CD14-positive monocyte (primary cell): Measurements from ENCODE around the gene SLC22A3. TPM values are rescaled to one million over a fixed set of nuclear protein-coding genes. Genes with fewer than 3 reads are reported as not detected.

Source experiments
- DNase-seq, 3 donors: peaks; one replicate each; pipeline ENCODE4 v3.0.0-alpha.2; 2011 to 2022
- H2AFZ ChIP-seq: 2 replicates; pipeline ENCODE4 v1.6.0; 2012; ENCODE audit warnings: mild to moderate bottlenecking, low read depth, low read length, inconsistent platforms; ENCODE audit not compliant: insufficient read depth, poor library complexity, severe bottlenecking
- H3K27ac ChIP-seq, 2 donors: 1 replicate in 1 of 2; 2 replicates in 1 of 2; pipeline ENCODE4 v1.5.1; 2012 to 2013; ENCODE audit warnings: low read length in 2 of 2, control low read depth in 1 of 2, inconsistent platforms in 1 of 2, low read depth in 1 of 2, mild to moderate bottlenecking in 1 of 2
- H3K27me3 ChIP-seq, 2 donors: one replicate each; pipeline versions ENCODE4 v1.6.0 to v1.6.1; 2011 to 2013; ENCODE audit warnings: low read length in 2 of 2; ENCODE audit not compliant: control insufficient read depth in 2 of 2, insufficient read depth in 2 of 2
- H3K36me3 ChIP-seq, 2 donors: replicated peaks in 1 of 2; 1 replicate in 1 of 2; 2 replicates in 1 of 2; pipeline versions ENCODE4 v1.5.1 to v1.6.1; 2012 to 2013; ENCODE audit warnings: low read length in 2 of 2, control low read depth in 1 of 2, inconsistent platforms in 1 of 2, mild to moderate bottlenecking in 1 of 2; ENCODE audit not compliant: insufficient read depth in 2 of 2, control insufficient read depth in 1 of 2
- H3K4me1 ChIP-seq, 2 donors: 1 replicate in 1 of 2; 2 replicates in 1 of 2; pipeline versions ENCODE4 v1.5.1 to v1.6.1; 2012 to 2013; ENCODE audit warnings: low read length in 2 of 2, control low read depth in 1 of 2, inconsistent platforms in 1 of 2, mild to moderate bottlenecking in 1 of 2, moderate library complexity in 1 of 2; ENCODE audit not compliant: insufficient read depth in 2 of 2, control insufficient read depth in 1 of 2
- H3K4me2 ChIP-seq: replicated peaks from 2 replicates; pipeline ENCODE3; 2012; ENCODE audit warnings: low read length, moderate library complexity, mild to moderate bottlenecking; ENCODE audit not compliant: poor library complexity, severe bottlenecking; ENCODE audit errors: extremely low read depth
- H3K4me3 ChIP-seq, 3 experiments: fragments of 200-600 bp in 1 of 3; sonication (generic) in 1 of 3; replicated peaks in 1 of 3; 1 replicate in 2 of 3; 2 replicates in 1 of 3; pipeline ENCODE4 v1.5.1; 2011 to 2013; ENCODE audit warnings: low read length in 3 of 3, mild to moderate bottlenecking in 3 of 3, control low read depth in 2 of 3, low read depth in 2 of 3, inconsistent platforms in 1 of 3, moderate library complexity in 1 of 3
- H3K79me2 ChIP-seq: 2 replicates; pipeline ENCODE4 v1.6.0; 2012; ENCODE audit warnings: mild to moderate bottlenecking, control low read depth, inconsistent platforms, low read length, moderate library complexity; ENCODE audit not compliant: insufficient read depth
- H3K9ac ChIP-seq: 2 replicates; pipeline ENCODE4 v1.6.0; 2017; ENCODE audit warnings: low read length, mild to moderate bottlenecking; ENCODE audit not compliant: insufficient read depth, poor library complexity, severe bottlenecking
- H3K9me3 ChIP-seq, 2 donors: replicated peaks in 1 of 2; 1 replicate in 1 of 2; 2 replicates in 1 of 2; pipeline versions ENCODE4 v1.5.1 to v1.6.1; 2012 to 2013; ENCODE audit warnings: low read length in 2 of 2, control low read depth in 1 of 2; ENCODE audit not compliant: control insufficient read depth in 1 of 2, insufficient read depth in 1 of 2
- H4K20me1 ChIP-seq: 2 replicates; pipeline ENCODE4 v1.6.0; 2012; ENCODE audit warnings: mild to moderate bottlenecking, low read length, control low read depth, moderate library complexity; ENCODE audit not compliant: insufficient read depth
- H3K27ac Mint-ChIP-seq, 7 donors: one replicate each; pipeline ENCODE4 v1.8.0; 2020; ENCODE audit warnings: mild to moderate bottlenecking in 7 of 7, mixed read lengths in 7 of 7, moderate library complexity in 6 of 7, inconsistent platforms in 2 of 7
- H3K27me3 Mint-ChIP-seq, 3 donors: one replicate each; pipeline ENCODE4 v1.8.0; 2021 to 2022; ENCODE audit warnings: low read depth in 3 of 3, mild to moderate bottlenecking in 3 of 3, mixed read lengths in 3 of 3, moderate library complexity in 3 of 3, inconsistent platforms in 1 of 3
- H3K36me3 Mint-ChIP-seq, 2 donors: one replicate each; pipeline ENCODE4 v1.8.0; 2020; ENCODE audit warnings: mixed read lengths in 2 of 2, inconsistent platforms in 1 of 2, mild to moderate bottlenecking in 1 of 2
- H3K4me1 Mint-ChIP-seq: one replicate; pipeline ENCODE4 v1.8.0; 2020; ENCODE audit warnings: mild to moderate bottlenecking, mixed read lengths
- H3K4me3 Mint-ChIP-seq, 2 donors: one replicate each; pipeline ENCODE4 v1.8.0; 2020; ENCODE audit warnings: mild to moderate bottlenecking in 2 of 2, mixed read lengths in 2 of 2, moderate library complexity in 1 of 2
- H3K9me3 Mint-ChIP-seq, 7 donors: one replicate each; pipeline ENCODE4 v1.8.0; 2020 to 2022; ENCODE audit warnings: mixed read lengths in 7 of 7, mild to moderate bottlenecking in 6 of 7, moderate library complexity in 6 of 7, inconsistent platforms in 2 of 7
- WGBS: methylation state at CpG from one replicate; pipeline ENCODE4 v1.1.5; 2013; ENCODE audit warnings: missing lambda C conversion rate; ENCODE audit not compliant: insufficient coverage; 5-methylcytosine and 5-hydroxymethylcytosine counted together
- intact Hi-C, 2 donors: fragments of 100-400 bp; cut with micrococcal nuclease; formaldehyde crosslinking; loops; one replicate each; pipeline versions ENCODE4 v1.15.0 to v1.15.1; 2023
- polyA plus RNA-seq, 3 donors: library from polyadenylated mRNA; depleted of rRNA in 1 of 3; unstranded in 2 of 3; stranded (reverse) in 1 of 3; fragments of 300-500 nt in 2 of 3; fragments of >200 nt in 1 of 3; fragmentation: Illumina TruSeq in 2 of 3; gene quantifications; 1 replicate in 2 of 3; 2 replicates in 1 of 3; pipeline ENCODE4 v1.2.3, GENCODE V29; 2012 to 2021
- TF ChIP-seq, protein P1 (sequence below): fragments of 200-600 bp; IDR thresholded peaks from one replicate; pipeline ENCODE4 v1.8.0; 2022; ENCODE audit warnings: antibody characterized with exemption, mild to moderate bottlenecking

Gene SLC22A3
- polyA plus RNA-seq, 3 donors = not detected

DNA sequence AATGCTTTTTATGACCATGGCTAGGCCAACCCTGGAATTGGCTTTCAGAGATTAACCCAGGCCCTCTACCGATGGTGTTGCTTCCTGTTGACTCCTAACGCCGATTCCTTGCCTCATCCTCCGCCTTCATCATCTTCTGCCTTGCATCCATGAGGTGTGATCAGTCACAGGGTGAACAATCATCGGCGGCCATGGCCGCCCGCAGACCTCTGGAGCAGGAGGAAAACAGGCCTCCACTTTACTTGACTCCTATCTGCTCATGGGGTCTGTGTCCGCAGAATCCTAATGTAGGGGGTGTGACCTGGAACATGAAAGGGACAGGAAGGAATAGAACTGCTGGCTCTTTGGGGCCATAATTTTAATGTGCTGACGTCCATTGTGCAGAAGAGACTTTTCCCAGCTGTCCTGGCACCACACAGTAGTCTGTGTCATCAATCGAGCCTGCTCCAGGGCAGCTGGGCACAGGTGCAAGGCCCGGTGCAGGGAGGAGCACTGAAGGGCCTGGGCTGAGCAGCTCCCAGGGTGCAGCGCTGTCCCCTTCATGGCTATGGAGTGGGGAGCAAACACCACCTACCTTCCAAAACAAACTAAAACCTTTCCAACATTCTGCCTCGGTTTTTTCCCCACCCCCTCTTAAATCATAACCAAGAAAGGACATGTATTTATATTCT lies 8.0 kb downstream of the SLC22A3 start:
- DNase-seq = no peak
- Histone ChIP-seq H3K27me3 (no peaks in the 10 kb centered on the region), H3K9ac (no peak overlapping the region), H2AFZ (no peak overlapping the region), H3K4me1 (no peaks in the 10 kb centered on the region), H3K27ac (no peak overlapping the region), H3K79me2 (no peaks in the 10 kb centered on the region), H3K4me3 (no peak overlapping the region), H3K36me3 (no peaks in the 10 kb centered on the region), H4K20me1 (no peaks in the 10 kb centered on the region), H3K4me2 (no peak overlapping the region), H3K9me3 (no peaks in the 10 kb centered on the region)
- peaks cover 0 to 2% (median 0%) of the 10 kb centered on the region in 7 donors for H3K9me3 Mint-ChIP-seq
- H3K36me3 Mint-ChIP-seq = no peaks in the 10 kb centered on the region
- H3K27me3 Mint-ChIP-seq = peaks cover 5 to 12% (median 12%) of the 10 kb centered on the region in 3 donors
- H3K27ac Mint-ChIP-seq = peak overlapping the region in 2 of 7 donors; percentile 47 to 75
- intact Hi-C loops = no loop called here
- no peak overlapping the region for H3K4me3 Mint-ChIP-seq
- 88% methylated on average over 10 of the region's 14 CpGs for WGBS
- TF ChIP-seq, protein P1, sequence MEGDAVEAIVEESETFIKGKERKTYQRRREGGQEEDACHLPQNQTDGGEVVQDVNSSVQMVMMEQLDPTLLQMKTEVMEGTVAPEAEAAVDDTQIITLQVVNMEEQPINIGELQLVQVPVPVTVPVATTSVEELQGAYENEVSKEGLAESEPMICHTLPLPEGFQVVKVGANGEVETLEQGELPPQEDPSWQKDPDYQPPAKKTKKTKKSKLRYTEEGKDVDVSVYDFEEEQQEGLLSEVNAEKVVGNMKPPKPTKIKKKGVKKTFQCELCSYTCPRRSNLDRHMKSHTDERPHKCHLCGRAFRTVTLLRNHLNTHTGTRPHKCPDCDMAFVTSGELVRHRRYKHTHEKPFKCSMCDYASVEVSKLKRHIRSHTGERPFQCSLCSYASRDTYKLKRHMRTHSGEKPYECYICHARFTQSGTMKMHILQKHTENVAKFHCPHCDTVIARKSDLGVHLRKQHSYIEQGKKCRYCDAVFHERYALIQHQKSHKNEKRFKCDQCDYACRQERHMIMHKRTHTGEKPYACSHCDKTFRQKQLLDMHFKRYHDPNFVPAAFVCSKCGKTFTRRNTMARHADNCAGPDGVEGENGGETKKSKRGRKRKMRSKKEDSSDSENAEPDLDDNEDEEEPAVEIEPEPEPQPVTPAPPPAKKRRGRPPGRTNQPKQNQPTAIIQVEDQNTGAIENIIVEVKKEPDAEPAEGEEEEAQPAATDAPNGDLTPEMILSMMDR = no peak
- H3K4me1 Mint-ChIP-seq = peaks cover 2% of the 10 kb centered on the region

DNA sequence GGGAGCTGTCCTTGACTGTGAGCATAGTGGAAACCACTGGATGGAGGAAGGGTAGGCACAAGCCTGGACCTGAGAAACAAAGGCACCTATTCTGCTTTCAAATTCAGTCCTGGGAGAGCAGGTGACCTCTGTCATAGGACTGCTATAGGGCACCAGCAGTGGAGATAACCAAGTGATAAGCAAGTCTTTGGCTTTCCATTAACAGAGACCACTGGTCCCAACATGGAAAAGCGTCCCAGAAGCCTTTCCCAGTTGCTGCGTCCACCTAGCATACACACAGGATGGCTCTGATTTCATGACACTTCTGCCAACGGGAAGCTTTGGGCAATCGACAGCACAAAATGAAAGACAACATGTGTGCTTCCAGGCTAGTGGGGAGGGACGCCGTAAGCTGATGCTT lies 8.9 kb downstream of the SLC22A3 start:
- Histone ChIP-seq H3K4me2 (no peak overlapping the region), H4K20me1 (no peaks in the 10 kb centered on the region), H2AFZ (no peak overlapping the region), H3K4me1 (no peaks in the 10 kb centered on the region), H3K27ac (no peak overlapping the region), H3K9ac (no peak overlapping the region), H3K79me2 (no peaks in the 10 kb centered on the region), H3K4me3 (no peak overlapping the region), H3K36me3 (no peaks in the 10 kb centered on the region), H3K27me3 (no peaks in the 10 kb centered on the region), H3K9me3 (no peaks in the 10 kb centered on the region)
- WGBS = 90% methylated on average over 5 of the region's 6 CpGs
- intact Hi-C loops = no loop called here
- no peak overlapping the region for H3K27ac Mint-ChIP-seq
- peaks cover 5 to 12% (median 9%) of the 10 kb centered on the region in 3 donors for H3K27me3 Mint-ChIP-seq
- H3K36me3 Mint-ChIP-seq = no peaks in the 10 kb centered on the region
- TF ChIP-seq, protein P1 = no peak
- DNase-seq = no peak
- H3K4me1 Mint-ChIP-seq = peaks cover 2% of the 10 kb centered on the region
- peak overlapping the region in 1 of 2 donors; percentile 30 for H3K4me3 Mint-ChIP-seq
- peaks cover 0 to 2% (median 0%) of the 10 kb centered on the region in 7 donors for H3K9me3 Mint-ChIP-seq
